ENCODE measurements around the gene NR0B2. TPM values are rescaled to one million over a fixed set of nuclear protein-coding genes. Genes with fewer than 3 reads are reported as not detected.

Gene NR0B2
- total and polyA plus RNA-seq, 10 of the 15 experiments (the other 5 are each of a cell fraction or from before 2014, with no cell fraction given) = not detected

DNA sequence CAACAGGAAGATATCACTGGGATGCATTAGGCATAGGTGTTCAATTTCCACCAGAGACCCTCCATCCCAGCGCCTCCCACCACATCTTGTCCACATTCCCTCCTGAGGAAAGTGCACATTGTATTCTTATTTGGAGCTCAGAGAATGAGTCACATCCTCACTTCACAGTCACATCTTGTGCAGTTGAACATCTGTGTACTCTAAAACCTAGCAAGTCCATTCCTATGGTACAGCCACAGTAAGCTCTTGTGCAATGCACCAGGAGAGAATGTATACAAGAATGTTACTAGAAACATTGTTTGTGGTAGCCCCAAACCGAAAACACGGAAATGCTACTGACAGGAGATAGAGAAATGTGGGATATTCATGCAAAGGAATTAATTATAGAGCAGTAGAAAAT is 48.1 kb upstream of the NR0B2 start:
- in situ Hi-C loops (cut with MboI) = no loop called here
- no TSS peak for BruUV-seq (replicated peaks)

More for the DNA sequence above, 48.1 kb upstream of the NR0B2 start:
- intact Hi-C loops (cut with micrococcal nuclease; ENCODE audit: unreplicated experiment) = no loop called here
- no peak overlapping the region for H3K4me2 ChIP-seq (ENCODE audit: control insufficient read depth, insufficient read depth)
- 6% methylated on average over 3 of the region's 3 CpGs for WGBS (ENCODE audit: insufficient coverage, insufficient replicate concordance, low lambda C conversion rate, missing lambda C conversion rate)
- RAD21 ChIA-PET (ENCODE audit: unreplicated experiment) = no interaction called here
- CTCF ChIA-PET = no interaction called here
- no peak for TF ChIP-seq RAD51 (IDR thresholded peaks at IDR 0.05)
- TF ChIP-seq, protein P1, sequence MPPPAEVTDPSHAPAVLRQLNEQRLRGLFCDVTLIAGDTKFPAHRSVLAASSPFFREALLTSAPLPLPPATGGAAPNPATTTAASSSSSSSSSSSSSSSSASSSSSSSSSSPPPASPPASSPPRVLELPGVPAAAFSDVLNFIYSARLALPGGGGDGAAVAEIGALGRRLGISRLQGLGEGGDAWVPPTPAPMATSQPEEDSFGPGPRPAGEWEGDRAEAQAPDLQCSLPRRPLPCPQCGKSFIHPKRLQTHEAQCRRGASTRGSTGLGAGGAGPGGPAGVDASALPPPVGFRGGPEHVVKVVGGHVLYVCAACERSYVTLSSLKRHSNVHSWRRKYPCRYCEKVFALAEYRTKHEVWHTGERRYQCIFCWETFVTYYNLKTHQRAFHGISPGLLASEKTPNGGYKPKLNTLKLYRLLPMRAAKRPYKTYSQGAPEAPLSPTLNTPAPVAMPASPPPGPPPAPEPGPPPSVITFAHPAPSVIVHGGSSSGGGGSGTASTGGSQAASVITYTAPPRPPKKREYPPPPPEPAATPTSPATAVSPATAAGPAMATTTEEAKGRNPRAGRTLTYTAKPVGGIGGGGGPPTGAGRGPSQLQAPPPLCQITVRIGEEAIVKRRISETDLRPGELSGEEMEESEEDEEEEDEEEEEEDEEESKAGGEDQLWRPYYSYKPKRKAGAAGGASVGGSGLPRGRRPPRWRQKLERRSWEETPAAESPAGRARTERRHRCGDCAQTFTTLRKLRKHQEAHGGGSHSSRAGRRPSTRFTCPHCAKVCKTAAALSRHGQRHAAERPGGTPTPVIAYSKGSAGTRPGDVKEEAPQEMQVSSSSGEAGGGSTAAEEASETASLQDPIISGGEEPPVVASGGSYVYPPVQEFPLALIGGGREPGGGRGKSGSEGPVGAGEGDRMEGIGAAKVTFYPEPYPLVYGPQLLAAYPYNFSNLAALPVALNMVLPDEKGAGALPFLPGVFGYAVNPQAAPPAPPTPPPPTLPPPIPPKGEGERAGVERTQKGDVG (CRISPR knock-in tag; IDR thresholded peaks at IDR 0.05) = no peak
- TF ChIP-seq, protein P2, sequence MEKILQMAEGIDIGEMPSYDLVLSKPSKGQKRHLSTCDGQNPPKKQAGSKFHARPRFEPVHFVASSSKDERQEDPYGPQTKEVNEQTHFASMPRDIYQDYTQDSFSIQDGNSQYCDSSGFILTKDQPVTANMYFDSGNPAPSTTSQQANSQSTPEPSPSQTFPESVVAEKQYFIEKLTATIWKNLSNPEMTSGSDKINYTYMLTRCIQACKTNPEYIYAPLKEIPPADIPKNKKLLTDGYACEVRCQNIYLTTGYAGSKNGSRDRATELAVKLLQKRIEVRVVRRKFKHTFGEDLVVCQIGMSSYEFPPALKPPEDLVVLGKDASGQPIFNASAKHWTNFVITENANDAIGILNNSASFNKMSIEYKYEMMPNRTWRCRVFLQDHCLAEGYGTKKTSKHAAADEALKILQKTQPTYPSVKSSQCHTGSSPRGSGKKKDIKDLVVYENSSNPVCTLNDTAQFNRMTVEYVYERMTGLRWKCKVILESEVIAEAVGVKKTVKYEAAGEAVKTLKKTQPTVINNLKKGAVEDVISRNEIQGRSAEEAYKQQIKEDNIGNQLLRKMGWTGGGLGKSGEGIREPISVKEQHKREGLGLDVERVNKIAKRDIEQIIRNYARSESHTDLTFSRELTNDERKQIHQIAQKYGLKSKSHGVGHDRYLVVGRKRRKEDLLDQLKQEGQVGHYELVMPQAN (conservative IDR thresholded peaks at IDR 0.05) = no peak
- H3K36me3 ChIP-seq (ENCODE audit: control insufficient read depth in 2 of 2, insufficient read depth in 2 of 2, low read length in 1 of 2) = no peaks in the 10 kb centered on the region
- no peak overlapping the region for H3K27ac ChIP-seq (ENCODE audit: control insufficient read depth, insufficient read depth)
- no peaks in the 10 kb centered on the region for H4K20me1 ChIP-seq (ENCODE audit: control insufficient read depth, insufficient read depth)
- SMC1A ChIA-PET (ENCODE audit: uncharacterized antibody, unreplicated experiment) = no interaction called here
- no peaks in the 10 kb centered on the region for H3K9me3 ChIP-seq (replicated peaks; ENCODE audit: control insufficient read depth, insufficient read depth, low read length)
- no peak overlapping the region for H3K4me3 ChIP-seq
- POLR2A ChIA-PET = interaction anchor here (0.5 kb wide), 1 partner anchor 360 kb away, joined by 8 read pairs; no protein-coding TSS in a partner anchor
- ATAC-seq = no peak
- no peak overlapping the region for H3K9ac ChIP-seq (ENCODE audit: control insufficient read depth, insufficient read depth, low read length)
- DNase-seq (ENCODE audit: low read depth, low spot score) = no peak
- FAIRE-seq = no peak
- H3K4me1 ChIP-seq (ENCODE audit: control insufficient read depth, insufficient read depth, low read length) = no peaks in the 10 kb centered on the region
- no peak overlapping the region for H2AFZ ChIP-seq (ENCODE audit: control insufficient read depth, low read depth, low read length)
- peaks cover 6 to 7% of the 10 kb centered on the region in 2 experiments for H3K27me3 ChIP-seq (replicated peaks in 1 of 2; ENCODE audit: control insufficient read depth in 2 of 2, insufficient read depth in 2 of 2, low read length in 1 of 2)
- no peaks in the 10 kb centered on the region for H3K79me2 ChIP-seq (ENCODE audit: control insufficient read depth, insufficient read depth, low read length)
